Stimulated activated CD4-positive, alpha-beta T cell treated with anti-CD3 and anti-CD28 coated beads, TNF-alpha, amount 100 ng/mL, for 24 hours (primary cell): ENCODE results near the gene MOB4.
A peak's percentile ranks its signal among the peaks of the same experiment; 100 is the strongest.
"Not testable (repeated sequence)": the region's sequence is repeated elsewhere in the genome, so short reads cannot be mapped to it uniquely, and the experiment has no call there.

Experiments used
- DNase-seq, 3 experiments: peaks; one replicate each; pipeline ENCODE4 v3.0.0-alpha.2; 2020; ENCODE audit warnings: low read depth in 3 of 3

MOB4 gene

DNA sequence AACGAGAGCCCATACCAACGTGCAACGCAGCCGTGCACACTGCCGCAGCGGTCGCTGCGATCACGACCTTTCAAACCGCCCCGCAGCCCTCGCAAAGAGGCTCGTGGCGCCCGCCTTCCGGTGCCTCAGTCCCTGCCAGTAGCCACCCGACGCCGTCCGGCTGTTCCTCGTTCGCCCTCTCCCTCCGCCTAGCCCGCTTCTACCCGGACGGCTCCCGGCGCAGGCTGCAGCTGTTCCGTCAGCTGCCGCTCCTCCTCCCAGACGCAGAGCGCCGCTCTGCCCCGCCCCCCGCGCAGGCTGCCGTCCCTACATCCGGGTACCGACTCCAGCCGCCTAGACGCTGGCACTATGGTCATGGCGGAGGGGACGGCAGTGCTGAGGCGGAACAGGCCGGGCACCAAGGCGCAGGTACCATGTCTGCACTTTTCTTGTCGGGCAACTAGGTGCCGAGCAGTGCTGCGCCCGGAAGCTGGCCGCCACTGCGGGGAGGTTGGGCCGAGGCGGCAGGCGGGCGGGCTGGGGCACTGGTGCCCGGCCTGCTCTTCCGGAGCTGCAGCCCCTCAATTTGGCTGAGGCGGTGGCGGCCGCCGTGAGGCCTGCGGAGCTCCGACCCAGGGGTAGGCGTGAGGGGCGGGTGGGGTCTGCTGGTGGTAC is at the start of gene MOB4:
Gene MOB4 (plus strand): TSS at position 328 of the 654 bp plus-strand sequence. CDS start 21 bp downstream, at position 349.
- peak; percentile 84 to 92 (median 87) for DNase-seq

DNA sequence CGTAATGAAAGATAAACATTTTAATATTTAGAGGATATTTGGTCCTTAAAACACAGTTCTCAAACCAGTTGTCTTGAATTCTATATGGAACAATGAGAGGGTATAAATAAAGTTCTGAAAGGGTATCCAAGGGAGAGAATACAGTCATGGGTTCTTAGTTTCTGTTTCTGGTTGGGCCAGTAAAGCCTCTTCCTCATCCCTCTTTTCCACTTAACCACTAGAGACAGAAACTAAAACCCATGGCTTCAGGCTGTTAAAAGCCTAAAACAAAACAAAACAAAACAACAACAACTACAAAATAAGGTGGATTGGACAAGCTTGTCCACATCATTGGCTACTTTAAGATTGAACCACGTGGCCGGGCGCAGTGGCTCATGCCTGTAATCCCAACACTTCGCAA is 43.7 kb upstream of the MOB4 start:
- DNase-seq = no peak

DNA sequence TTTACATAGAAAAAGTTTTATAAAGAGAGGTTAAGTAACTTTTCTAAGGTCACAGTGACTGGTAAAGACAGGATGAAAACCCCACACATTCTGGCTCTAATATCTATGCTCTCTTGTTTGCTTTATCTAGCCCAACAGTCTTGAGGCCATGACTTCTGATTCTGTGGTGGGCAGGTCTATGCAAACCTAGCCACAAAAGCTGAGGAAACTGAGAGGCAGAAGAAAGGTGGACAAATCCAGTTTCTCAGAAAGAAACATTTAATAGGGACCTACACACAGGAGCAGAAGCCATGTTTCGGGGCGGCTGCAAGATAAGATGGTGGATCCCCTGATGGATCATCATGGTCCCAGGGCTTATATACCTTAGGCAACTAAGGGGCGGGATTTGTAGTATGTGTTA is 38.1 kb upstream of the MOB4 start:
- no peak for DNase-seq

DNA sequence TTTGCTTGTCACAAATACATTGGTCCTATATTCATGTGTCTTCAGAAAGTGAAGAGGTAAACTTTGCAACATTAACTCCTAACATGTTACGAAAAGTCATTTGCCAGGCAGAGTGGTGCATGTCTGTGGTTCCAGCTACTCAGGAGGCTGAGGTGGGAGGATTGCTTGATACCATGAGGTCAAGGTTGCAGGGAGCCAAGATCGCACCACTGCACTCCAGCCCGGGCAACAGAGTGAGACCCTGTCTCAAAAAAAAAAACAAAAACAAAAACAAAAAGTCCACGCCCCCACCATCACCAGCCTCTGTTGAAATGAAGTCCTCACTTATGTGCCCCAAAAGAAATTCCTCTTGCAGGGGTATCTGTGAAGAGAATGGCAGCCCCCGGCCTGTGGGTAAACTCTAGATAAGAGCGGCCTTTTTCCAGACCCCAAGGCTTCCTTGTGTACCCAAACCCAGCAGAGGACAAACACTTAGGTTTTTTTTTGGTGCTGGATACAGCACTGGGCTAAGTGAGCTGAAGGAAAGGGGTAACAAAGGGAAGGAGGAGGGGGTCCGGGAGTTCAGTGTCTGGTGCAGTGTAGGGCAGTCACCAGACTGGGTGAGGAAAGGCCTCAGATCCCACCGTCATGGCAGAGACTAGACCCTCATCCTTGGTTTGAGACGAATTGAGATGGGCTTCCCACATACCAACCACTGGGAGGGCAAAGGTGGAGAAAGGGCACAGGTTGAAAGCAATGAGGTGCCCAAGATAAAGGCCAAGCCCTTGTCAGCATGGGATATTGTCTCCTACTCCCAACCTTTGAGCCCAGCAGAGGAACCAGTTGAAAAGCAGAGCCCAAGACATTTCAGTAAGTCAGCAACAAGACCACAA is 35.5 kb upstream of the MOB4 start:
- DNase-seq = no peak

DNA sequence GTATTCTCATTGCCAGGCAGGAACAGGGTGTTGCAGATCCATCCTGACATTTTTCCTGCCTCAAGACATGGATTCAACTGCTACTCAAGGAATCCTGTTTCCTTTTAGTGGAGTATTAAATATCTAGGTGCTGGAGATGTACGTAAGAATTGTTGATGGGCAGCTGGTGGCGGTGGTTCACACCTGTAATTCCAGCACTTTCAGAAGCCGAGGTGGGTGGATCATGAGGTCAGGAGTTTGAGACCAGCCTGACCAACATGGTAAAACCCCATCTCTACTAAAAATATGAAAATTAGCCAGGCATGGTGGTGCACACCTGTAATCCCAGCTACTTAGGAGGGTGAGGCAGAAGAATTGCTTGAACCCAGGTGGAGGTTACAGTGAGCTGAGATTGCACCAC is 31.6 kb upstream of the MOB4 start:
- not testable (repeated sequence) for DNase-seq

GRCh38 chr2:197486175-197486574 is 29.7 kb upstream of the MOB4 start:
- no peak for DNase-seq

DNA sequence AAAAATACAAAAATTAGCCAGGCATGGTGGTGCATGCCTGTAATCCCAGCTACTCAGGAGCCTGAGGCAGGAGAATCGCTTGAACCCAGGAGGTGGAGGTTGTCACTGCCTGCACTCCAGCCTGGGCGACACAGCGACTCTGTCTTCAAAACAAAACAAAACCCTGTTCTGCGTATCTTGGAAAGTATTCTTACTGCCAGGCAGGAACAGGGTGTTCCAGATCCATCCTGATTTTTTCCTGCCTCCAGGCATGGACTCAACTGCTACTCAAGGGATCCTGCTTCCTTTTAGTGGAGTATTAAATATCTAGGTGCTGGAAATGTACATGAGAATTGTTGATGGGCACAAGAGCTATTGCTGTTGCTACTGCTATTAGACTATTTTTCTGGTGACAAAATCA is 28.5 kb upstream of the MOB4 start:
- DNase-seq = no peak

- no peak for DNase-seq
These were observed 20.3 kb upstream of the MOB4 start for GRCh38 chr2:197495433-197496134.

GRCh38 chr2:197496695-197497094 is 19.2 kb upstream of the MOB4 start:
- no peak for DNase-seq

DNA sequence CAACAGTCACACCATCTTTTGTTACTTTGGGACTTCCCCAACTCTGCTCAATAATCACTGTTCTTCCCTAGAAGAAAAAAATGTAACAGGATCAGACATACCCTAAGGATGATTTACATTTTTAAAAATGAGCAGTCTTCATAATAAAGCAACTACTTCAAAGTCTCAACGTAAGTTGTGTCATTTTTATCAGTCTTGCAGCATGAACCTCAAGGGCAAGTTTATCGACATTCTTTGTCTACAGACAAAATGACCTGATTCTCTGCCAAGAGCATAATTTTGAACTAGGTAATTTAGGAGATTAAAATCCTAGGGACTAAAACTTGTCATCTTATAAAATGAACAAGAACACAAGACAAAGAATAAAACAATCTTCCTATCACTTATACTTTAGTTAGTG is 18.5 kb upstream of the MOB4 start:
- no peak for DNase-seq

GRCh38 chr2:197498235-197498936 is 17.5 kb upstream of the MOB4 start:
- no peak for DNase-seq

DNA sequence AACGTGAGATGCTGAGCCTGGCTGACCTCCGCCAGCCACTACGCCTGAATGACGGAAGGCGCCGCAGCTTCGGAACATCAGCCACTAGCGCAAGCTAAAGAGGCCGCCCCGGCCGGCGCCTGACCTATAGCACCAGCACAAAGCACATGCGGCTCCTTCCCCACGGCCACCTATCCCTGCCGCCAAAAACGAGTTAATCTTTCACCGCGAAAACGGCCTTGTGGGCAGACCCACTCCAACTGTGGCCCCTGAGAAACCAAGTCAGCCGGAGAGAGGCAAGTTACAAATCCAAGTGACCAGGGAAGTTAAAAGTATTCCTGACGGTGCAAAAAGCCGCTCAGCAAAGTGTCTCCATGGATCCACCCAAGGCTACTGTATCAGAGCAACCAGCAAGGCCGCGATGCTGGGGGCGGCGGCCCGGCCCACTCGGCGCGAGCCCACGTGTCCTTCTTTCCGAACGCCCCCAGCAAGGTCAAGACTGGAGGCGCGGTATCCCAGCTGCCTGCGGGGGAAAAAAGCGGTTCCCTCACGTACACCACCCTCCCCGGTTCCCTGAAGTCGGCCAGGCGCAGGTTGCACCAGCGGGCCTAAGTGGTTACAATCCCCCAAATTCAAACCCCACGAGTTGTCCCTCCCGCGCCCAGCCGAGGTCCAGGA is 16.8 kb upstream of the MOB4 start:
- peak; percentile 31 to 50 (median 31) for DNase-seq

- peak; percentile 98 to 99 (median 99) for DNase-seq
These were observed 16.0 kb upstream of the MOB4 start, which contains the start of the genes HSPD1 and HSPE1 for GRCh38 chr2:197499594-197500502. TSS of gene HSPD1 (minus strand) at chr2:197499840. CDS start at chr2:197498848, 992 bp downstream. TSS of gene HSPE1 (plus strand) at chr2:197500379. CDS start at chr2:197500437, 58 bp downstream.

DNA sequence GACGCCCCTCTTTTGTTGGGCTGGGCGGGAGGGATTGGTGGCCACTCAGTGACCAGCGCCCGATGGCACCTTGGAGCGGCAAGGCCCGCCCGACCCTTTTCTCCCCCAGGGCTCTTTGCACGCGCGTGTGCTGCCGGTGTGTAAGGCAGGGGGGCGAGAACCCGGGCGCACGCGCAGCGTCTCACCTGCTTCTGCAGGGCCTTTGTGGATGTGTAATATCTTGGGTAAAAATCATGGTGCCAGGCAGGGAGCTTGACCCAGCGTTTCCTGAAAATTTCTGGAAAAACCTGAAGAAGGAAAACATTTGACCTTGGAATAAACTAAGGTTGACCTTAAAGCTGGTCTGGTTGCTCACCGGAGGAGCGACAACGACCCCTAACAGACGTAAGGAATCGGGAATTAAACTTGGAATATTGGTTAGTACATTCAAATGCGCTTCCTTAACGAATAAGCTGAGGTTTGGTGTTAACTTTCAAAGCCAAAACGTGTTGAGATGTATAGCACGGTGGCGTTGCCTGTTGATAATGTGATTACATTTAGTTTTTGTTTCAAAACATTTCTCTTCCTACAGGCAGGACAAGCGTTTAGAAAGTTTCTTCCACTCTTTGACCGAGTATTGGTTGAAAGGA is 15.2 kb upstream of the MOB4 start:
- no peak for DNase-seq

DNA sequence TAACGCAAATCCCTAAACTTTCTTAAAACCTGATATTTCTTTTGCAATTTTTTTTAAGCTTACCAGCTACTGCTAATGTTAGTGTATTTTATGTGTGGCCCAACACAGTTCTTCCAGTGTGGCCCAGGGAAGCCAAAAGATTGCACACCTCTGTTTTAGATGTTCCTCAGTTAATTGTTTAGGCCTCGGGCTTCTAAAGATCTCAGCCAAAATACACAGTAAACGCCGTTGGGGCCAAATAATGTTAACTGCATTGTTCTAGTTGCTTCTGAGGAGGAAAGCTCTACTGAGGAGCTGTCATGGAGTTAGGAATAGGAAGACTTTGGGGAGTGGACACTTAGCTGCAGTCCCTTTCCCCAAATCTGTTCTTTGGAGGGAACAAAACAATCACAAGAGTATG is 13.7 kb upstream of the MOB4 start:
- DNase-seq = no peak

DNA sequence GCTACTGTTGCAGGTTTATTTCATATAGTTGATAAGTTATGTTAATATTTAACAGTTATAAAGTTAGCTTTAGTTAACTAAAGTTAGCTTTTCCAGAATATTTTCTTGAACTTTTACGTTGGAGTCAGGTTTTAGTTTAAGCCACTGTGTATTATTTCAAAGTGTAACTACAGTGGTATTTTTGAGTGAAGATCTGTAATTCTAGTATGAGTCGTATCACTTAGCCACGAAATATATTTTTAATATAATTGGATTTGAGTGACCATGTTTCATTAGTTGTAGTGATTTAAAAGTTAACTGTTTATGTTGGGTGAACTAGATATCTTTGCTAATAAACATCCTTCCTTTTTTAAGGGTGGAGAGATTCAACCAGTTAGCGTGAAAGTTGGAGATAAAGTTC is 13.2 kb upstream of the MOB4 start:
- DNase-seq = no peak

DNA sequence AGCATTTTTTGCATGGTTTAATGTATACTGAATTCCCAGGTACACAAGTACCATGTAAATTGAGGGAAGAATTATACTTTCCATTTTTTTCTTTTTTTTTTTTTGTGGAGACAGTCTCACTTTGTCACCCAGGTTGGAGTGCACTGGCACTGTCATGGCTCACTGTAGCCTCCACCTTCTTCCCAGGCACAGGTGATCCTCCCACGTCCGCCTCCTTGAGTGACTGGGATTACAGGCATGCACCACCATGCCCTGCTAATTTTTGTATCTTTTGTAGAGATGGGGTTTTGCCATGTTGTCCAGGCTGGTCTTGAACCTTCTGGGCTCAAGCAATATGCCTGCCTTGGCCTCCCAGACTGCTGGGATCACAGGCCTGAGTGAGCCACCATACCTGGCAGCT is 11.9 kb upstream of the MOB4 start:
- no peak for DNase-seq

- DNase-seq = no peak
These were observed 11.4 kb upstream of the MOB4 start for GRCh38 chr2:197504512-197504911.

DNA sequence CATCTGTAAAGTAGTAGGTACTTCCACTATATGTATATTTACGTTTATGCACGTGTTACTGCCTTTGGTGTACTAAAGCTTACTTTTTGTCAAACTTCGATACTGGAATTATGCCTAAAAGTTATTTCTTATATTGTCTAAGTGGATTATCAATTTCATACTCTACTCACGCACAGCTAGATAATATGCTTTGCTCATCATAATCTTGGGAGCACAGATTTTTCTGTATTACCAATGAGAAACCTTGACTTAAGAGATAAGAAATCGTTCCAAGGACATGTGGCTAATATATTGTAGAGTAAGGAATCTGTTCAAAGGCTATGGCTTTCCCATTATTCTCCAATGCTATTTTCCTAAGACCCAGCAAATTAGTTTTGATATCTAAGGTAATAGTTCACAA is 9.2 kb upstream of the MOB4 start:
- DNase-seq = no peak

- no peak for DNase-seq
These were observed 2.0 kb upstream of the MOB4 start for GRCh38 chr2:197513915-197514314.
